ENCODE results near the gene MRRF.

The MRRF gene

DNA sequence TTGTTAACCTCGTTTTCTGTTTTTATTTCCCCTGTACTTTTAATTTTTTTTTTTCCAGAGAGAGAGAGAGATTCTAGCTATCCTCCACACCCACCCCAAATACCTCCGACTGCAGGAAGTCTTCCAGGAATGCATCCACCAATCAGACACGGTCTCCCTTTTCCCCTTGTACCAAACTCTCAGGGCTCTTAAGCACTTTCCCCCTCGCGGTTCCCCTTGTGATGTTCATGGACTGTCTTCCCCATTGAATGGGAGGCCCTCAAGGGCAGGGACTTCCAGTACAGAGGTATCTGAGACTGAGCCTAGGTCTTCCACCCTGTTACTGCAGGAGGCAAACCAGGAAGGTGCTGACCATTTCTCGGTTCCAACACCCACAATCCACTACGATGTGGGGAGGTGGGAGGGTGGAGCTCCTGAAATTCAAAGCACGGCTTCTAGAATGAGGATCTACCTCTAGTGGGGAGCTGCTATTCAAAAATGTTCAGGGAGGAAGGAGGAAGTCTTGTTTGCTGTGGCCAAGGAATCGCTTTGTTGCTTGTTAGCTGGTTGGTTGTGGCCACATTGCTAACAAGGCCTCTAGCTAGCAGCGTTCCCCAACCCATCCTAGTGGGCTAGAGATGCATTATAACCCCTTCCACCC lies 68.6 kb downstream of the MRRF start:
- DNase-seq, result no peak

DNA sequence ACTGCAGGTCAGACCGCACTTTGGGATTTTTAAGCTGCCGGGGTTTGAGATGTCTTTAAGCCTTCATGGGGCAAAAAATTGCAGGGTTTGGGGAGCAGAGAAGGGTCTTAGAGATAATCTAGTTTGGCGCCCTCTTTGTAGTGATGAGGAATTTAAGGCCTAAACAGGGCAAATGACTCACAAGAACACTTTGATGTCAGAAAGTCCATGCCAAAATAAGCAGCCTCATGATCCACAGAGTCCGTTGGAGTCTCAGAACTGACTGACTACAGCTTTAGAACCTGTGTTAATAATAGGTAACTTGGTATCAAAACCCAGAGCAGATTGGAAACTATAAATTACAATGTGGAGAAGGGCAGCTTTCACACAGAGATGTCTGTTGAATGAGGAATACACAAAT lies 70.2 kb downstream of the MRRF start:
- no peak for DNase-seq

DNA sequence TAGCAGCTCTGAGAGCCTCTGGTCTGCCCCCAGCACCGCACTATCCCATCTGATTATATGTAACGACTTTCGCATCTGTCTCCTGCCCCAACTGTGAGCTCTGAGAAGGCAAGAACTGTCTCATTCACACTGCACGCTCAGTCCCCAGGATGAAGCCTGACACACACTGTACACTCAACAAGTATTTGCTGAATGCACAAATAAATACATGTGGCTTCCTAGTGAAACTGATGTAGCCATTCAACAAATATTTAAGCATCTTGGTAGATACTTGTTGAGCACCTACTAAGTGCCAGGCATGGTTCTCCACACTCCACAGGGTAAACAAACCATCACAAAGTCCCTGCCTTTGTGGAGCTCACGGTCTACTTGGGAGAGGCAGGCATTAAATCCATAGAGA lies 71.5 kb downstream of the MRRF start:
- DNase-seq, result no peak

DNA sequence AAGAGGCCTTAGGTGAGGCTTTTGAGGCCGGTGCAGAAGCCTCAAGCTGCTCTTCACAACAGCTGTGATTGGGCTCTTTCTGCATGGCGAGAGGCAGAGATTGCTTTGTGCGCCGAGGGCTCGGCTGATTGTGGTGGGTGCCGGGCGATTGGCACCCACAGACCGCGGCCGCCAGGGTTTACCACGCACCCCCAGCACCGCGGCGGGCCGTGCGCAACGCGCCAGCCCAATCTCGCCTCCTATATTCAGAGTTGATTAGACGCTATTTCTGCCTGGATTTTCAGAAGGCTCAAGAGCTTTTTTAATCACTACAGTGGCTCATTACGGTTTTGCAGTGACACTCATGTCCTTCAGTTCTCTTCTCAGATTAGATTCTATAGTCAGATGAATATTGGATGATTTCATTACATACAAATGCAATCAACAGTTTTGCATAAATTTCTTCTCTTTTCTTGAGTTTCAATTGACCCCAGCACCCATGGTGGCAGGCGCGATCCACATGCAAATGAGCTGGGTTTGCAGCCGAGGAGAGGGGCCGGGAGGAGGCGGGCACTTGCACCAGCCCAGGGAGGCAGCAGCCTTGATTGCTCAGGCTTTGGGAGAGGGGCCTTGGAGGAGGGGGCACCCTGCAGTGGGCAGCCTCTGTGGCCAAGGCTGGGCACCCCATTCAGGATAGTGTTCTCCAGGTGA lies 72.3 kb downstream of the MRRF start:
- DNase-seq, result no peak

DNA sequence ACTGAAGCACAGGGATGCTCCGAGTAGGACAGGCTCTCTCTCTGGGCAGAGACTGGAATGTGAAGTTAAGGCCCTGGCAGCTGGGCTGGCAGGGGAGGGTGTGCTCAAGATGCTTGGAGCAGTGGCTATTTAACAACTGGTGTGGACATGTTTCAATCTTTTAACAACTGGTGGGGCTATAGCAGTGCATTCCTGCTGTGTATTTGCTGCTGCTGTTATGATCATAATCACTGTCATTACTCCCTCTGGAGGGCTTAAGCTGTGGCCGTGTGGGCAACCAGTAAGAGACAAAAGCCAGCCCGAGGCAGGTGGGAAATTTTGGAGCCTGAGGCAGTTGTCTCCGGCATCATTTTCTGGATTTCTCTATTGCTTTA lies 72.9 kb downstream of the MRRF start:
- no peak for DNase-seq

DNA sequence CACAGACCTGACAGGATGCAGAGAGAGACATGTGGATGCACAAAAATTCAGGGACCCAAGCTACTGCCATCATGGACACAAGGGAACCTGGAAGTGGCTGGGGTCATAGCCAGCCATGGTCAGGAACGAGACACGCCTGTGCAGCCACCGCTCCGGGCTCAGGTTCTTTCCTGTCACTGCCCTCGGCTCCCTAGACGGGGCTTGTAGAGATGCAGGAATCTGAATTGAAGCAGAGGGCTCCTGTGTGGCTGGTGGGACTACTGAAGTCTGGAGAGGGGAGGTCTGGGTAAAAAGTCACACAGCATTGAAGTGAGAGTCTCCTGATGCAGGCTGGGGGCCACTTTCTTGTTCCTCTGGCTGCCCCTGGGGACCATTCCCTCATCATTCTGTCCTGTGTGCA lies 73.9 kb downstream of the MRRF start:
- no peak for DNase-seq

DNA sequence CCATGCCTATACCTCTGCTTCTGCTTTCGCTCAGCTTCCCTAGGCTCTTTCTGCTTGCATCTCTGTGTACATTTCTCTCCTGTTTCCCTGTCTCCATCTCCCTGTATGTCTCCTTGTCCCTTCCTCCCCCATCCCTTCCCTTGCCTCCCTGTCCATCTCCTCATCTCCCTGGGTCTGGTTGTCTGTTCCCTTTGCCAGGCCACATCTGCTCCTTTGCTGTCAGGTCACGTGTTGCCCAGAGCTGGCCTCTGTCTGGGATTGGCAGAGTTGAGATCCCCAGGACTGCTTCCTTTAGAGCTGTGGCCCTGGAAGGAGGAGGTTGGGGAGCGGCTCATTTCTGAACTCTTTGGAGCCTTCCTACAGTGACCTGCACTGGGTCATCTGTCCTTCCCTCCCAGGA lies 74.3 kb downstream of the MRRF start:
- DNase-seq, result no peak

DNA sequence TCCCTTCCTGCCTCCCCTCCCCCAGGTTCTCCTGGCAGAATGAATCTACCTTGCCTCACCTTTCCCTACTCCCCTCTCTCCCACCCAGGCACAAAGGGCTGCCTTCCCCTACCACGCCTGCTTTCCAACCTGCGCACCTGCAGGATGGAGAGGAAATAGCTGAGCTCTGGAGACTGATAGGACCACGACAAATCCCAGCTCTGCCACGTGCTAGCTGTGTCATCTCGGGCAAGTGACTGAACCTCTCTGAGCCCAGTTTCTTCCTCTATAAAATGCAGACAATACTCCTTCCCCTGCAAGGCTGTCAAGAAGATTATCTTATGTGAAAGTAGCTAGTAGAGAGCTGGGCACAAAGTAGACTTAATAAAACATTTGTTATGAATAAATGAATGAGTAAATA lies 74.9 kb downstream of the MRRF start:
- no peak for DNase-seq

DNA sequence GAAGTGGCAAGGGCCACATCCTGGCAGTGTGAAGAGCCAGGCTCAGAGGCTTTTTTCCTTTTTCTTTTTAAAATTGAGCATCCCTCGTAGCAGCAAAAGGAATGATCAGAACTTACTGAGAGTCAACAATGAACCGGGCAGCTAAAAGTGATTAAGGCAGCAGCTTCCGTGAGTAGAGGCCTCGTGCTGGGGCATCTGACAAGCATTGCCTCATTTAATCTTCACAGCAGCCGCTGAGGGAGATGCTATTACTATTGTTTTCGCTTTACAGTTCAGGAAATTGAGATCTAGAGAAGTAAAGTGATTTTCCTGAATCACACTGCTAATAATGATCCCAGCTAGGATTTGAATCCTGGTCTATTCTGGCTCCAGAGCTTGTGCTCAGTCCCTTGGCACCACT lies 75.5 kb downstream of the MRRF start:
- no peak for DNase-seq

DNA sequence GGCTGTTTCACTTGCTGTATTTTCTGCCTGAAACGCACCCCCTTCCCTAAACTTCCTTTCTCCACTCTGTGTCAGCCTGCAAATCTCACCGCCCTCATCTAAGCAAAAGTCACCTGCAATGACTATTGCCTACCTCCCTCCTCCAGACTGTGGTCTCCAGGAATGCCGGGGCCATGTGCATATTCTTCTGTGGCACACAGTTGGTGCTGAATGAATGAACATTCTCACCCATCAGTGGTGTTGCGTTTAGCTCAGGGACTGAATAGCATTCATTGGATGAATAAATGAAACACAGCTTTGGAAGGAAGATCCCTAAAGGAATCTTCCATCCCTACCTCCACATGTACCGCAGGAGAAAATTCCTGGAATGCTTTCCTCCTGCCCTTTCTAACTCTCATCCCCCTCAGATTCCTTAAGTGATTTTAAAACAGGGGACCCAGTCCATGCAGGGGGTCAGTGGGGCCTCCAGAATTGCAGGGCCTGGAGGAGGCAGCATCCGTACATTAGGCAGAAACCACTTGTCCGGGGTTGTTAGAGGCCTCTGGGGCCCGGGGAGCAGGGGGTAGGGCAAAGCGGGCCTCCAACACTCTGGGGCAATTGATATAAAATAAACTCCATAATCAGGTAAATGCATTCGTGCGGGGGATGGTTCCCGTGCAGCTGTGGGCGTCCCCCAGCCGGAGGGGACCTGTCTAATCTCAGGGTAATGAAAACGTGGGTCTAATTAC lies 77.8 kb downstream of the MRRF start:
- DNase-seq, result no peak

DNA sequence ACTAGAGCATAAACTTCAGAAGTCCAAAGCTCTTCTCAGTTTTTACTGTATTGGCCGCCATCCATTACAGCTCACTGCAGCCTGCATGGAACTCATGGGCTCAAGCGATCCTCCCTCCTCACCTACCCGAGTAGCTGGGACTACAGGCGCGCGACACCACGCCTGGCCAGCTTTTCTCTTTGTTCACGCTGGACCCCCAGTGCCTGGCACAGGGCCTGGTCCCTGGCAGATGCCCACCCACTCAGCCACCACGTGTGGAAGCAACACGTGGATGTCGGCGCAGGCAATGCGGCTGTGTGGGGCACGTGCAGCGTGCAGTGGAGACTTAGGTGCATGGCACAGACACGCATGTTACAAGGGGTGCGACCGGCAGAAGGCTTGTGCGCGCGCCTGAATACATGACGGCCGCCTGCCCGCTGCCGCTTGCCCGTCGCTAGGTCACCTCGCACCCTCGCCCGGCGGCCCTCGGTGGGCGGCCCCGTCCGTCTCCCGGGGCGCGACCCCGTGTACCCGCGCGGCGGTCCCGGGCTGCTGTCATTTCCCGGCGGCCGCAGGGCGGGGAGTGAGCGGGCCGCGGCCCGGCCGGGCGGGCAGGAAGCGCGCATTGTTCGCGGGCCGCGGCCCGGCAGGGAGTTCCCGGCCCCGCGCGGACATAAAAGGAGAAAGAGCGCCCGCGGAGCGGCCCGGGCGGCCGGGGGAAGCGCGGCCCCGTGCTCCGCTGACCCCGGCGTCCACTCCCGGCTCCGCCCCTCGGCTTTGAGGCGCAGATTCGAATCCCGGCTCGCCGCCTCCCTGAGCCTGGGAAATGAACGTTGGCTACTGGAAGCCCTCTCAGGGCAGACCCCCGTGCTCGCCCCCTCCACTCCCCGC lies 82.0 kb downstream of the MRRF start:
- DNase-seq, result no peak

DNA sequence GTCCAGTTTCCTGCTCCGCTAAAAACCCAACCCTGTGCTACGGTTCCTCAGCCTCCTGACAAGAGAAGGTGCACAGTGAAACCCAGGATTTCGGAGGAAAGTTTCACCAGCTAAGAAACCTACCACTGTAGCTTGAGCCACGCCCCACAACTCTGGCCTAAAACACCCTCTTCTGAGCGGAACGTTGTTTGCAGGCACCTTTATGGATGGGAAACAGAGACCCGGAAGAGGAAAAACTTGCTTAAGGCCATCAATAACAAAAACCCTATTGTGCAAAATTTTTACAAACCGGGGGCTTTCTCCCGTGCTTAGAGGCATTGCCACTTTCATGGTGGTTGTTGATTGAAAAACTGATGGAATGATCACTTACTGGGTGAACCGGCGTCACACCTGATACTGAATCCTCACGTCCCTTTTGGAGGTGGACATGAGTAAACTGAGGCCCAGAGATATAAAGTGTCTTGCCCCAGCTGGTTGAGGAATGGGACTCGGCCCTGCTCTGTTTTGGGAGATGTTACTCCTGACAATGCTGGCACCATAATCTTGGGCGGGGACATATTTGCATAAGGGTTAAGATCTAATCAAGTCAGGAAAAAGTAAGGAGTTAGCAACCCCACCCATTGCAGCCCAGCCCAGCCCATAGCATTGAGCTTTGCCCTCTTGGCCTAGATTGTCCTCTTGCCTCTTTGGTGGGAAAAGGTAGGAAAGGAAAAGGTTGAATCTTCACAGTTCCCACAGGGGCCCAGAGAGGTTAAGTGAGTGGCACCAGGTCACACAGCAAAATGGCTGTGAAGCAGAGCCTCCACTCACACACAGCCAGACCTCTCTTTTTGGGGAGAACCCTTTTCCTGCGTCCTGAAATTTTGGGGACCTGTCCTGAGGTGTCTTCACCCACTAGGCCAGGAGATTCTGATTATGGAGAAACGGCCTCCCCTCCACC lies 82.9 kb downstream of the MRRF start:
- DNase-seq, result no peak

DNA sequence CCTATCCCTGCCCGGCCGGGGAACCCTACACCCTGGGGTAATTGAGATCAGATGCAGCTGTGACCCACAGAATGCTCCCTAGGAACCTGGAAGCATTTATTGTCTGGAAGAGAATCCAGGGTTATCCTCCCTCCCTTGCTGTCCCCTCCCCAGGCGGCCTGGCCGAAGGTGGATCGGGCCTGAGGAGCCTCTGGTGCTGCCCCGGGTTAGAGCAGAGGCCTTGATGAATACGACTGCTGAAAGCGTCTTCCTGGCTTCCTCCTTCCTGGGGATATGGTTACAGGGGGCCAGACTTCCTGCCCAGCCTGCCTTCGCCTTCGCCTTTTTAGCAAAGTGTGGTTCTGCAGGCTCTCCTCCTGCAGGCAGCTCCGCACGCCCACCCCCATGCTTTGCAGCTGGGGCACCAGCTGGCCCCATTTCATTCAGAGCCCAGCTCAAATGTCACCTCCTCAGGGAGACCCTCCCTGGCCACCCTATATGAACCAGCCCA lies 83.7 kb downstream of the MRRF start:
- DNase-seq, result no peak

DNA sequence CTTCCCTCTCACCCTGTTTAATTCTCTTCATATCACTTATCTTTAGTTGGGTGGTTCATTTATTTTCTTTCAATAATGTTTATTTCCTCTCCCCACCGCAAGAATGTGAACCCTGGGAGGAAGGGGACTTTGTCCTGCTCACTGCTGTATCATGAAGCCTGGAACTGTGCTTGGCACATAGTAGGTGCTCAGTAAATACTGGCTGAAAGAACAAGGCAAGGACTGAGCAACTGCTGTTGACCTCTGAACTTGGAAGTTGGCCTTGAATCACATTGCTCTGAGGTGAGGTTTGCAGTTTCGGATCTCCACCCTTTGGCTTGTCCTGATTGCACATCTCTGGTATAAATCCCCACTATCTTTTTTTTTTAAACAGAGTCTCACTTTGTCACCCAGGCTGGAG lies 84.1 kb downstream of the MRRF start:
- no peak for DNase-seq

DNA sequence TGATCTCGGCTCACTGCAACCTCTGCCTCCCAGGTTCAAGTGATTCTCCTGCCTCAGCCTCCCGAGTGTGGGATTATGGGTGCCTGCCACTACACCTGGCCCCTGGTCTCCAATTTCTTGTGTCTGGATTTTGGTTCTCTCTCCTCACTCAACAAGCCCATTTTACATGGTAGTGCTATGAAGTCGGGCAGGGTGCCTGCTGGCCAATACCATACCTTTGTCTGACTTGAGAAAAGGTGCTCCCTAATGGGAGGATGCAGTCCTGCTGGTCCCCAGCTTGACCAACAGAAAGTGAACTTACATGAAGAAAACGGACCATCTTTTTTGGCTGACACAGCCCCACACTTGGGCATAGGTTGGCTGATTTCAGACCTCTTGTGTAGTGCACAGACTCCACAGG lies 84.5 kb downstream of the MRRF start:
- DNase-seq, result no peak

DNA sequence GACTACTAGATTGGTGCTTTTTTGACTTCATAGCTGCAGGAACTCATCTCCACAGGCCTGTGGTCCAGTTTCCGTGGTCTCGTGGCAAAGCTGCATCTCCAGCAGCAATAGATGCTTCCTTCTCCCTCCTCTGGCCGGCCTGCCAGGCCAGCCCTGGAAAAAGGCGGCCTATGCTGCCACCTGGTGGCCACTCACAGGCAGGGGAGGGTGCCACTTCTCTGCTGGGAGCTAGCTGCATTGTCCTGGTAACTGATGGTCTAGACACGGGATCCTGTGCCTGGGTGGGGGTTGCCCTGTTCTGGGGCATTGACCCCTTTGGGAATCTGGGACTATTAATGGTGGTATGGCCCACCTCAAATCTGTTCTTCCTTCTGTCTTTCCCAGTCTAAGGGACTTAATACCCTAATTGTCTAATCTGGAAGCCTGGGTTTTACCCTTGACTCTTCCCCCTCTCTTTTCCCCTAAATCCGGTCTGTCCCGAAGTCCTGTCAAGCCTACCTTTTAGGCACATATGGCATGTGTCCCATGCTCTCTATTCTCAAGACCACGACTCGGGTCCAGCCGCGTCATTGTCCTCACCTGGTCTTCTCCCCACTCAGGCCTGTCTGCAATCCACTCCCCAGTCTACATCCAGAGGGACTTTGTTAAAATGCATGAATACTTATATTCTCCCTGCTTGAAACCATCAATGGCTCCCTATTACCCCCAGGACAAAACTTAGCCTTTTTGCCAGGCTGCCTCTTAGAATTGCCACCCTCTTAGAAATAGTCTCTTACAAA lies 86.1 kb downstream of the MRRF start:
- DNase-seq, result peak; percentile 47 to 61

DNA sequence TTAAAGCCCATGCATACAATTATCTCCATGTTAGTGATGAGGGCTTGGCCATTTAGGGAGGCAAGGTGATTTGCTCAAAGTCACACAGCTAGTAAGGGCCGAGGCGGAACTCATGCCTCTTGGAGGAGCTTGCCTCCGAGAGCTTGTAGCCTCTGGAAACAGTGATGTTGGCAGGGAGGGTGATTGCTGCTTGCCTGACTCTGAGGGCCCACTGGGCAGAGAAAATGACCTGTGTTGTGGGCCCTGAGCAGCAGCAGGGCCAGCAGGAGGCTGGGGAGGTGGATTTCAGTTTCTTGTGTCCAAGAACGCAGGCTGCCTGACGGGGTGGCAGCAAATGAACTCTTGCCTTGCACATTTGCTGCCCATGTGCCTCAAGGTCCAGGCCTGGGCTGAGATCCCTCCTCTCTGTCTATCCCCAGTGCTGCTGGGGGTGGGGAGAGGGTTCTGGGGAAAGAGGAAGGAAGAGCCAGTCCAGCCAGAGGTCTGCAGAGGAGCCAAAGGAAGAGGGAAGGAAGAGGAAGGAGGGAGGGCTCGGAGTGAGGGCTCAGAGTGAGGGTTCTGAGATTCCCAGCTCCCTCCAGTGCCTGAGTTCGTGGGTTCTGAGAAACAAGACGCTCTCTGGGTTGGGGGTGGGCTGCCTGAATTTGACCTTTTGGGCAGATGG lies 90.0 kb downstream of the MRRF start:
- no peak for DNase-seq

DNA sequence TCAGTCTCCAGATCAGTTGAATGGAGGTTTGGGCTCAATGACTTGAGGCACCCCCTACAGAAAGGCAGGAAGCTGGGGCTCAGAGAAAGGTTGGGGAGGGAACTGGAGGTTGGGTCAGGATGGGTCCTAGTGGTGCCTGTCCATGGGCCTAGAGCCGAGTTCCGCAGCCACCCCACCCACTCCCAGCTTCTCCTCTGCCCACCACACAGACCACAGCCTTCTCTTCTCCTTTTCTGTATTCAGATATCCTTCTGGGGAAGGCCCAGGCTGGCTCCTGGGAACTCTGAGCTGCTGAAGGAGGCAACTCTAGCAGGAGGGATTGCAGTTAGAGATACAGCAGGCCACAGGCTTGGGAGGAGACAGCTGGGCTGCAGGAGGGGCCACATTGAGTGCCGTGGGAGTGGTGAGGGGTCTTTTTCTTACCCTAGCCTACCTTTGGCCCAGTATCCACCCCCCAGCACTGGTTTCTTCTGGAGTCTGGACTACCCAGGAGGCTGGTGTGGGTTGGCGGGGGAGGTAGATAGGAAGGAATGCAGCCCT lies 90.7 kb downstream of the MRRF start:
- DNase-seq, result no peak

DNA sequence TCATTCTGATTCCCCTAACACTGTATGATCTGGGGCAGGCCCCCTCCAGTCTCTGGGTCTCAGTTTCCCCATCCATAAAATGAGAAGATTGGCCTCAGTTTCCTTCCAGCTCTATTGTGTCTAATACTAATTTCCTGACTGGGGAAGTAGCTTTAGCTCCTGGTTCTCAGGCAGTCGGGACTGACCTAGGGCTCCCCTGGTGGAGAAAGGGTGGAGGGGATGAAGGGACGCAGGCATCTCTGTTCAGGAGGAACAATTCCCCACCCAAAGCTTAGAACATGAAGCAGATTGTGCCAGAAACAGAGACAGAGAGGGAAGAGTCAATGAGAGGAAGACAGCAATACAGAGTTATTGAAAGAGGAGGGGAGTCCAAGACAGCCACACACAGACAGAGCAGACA lies 91.9 kb downstream of the MRRF start:
- no peak for DNase-seq

DNA sequence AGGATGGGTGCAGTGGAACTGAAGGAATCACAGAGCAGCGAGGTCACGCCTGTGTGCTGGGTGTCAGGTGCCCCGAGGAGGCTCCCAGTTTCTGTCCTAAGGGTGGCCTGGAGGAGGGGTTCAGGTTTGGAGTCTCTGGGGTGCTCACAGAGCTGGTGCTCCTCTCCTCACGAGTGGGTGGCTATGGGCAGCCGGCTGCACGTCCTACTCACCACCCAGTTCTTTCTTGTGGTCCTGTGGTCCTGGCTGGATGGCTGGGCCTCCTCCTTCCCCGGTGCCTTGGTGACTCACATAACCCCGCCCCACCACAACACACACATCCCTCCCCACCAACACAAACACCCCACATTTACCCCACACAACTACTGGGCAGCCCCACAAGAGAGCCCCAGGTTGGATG lies 96.2 kb downstream of the MRRF start:
- no peak for DNase-seq
